Measurements from ENCODE around the gene NF2. TPM values are rescaled to one million over a fixed set of nuclear protein-coding genes. Genes with fewer than 3 reads are reported as not detected.
"Not testable (repeated sequence)": the region's sequence is repeated elsewhere in the genome, so short reads cannot be mapped to it uniquely, and the experiment has no call there.

Gene NF2
- total and polyA plus RNA-seq, 2 experiments from 2014 or later, result 62.9 to 111 TPM

DNA sequence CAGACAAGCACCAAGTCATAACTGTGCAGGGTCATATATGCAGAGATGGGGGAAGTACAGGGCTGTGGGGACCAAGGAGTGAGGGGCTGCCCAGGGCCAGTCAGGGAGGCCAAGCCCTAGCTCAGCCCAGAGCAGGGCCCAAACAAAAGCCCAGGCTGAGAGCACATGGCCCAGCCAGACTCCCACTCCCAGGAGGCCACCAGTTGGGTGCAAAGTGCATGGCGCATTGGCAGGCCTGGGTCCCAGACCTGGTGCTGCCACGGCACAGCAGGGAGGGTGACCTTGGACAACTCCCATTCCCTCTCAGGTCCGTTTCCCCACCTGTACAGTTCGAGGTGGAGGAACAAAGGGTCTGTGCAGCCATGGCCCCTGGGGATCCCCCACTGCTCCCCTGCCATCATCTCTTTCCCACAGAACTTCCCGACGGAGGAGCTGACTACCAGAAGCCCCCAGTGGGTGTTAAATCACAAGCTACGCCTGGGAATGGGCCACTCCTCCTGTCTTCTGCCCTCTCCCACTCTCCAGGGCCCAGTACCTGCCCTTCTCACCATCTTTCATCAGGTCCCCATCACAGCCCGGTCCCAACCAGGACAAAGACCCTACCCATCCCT, 23.1 kb upstream of the NF2 start:
- no peaks in the 10 kb centered on the region for H3F3A ChIP-seq (ENCODE audit: insufficient read depth)
- H3K9ac ChIP-seq, result peak overlapping the region; percentile 73
- TF ChIP-seq EZH2phosphoT487 (IDR thresholded peaks at IDR 0.05; ENCODE audit: insufficient read depth, low read depth) (no peak), EZH2 (IDR thresholded peaks at IDR 0.05; ENCODE audit: insufficient read depth, poor library complexity, severe bottlenecking) (no peak)
- H3K36me3 ChIP-seq (ENCODE audit: low read depth), result no peaks in the 10 kb centered on the region
- no peaks in the 10 kb centered on the region for H3K9me3 ChIP-seq (ENCODE audit: low read depth)
- peak overlapping the region; percentile 89 for H2AFZ ChIP-seq
- peak overlapping the region; percentile 90 for H3K4me3 ChIP-seq
- 21 to 25% methylated on average over 8 of the region's 8 CpGs for WGBS, 2 experiments (ENCODE audit: low coverage in 1 of 2, low lambda C conversion rate in 2 of 2, missing lambda C conversion rate in 2 of 2)
- H3K27ac ChIP-seq, result no peak overlapping the region
- no peaks in the 10 kb centered on the region for H4K20me1 ChIP-seq (ENCODE audit: insufficient read depth)
- in situ Hi-C loops (cut with MboI), result no loop called here
- H3K4me1 ChIP-seq (ENCODE audit: insufficient read depth), result no peaks in the 10 kb centered on the region
- DNase-seq, result no peak
- H3K27me3 ChIP-seq (replicated peaks; ENCODE audit: insufficient read depth), result no peaks in the 10 kb centered on the region
- H3K9me2 ChIP-seq (ENCODE audit: insufficient read depth), result no peaks in the 10 kb centered on the region
- H3K79me2 ChIP-seq (ENCODE audit: insufficient read depth), result 0 out of 2 replicates have a peak, but pooled peaks cover 5% of the 10 kb centered on the region
- peak overlapping the region; percentile 74 for H3K4me2 ChIP-seq (ENCODE audit: unreplicated experiment)

DNA sequence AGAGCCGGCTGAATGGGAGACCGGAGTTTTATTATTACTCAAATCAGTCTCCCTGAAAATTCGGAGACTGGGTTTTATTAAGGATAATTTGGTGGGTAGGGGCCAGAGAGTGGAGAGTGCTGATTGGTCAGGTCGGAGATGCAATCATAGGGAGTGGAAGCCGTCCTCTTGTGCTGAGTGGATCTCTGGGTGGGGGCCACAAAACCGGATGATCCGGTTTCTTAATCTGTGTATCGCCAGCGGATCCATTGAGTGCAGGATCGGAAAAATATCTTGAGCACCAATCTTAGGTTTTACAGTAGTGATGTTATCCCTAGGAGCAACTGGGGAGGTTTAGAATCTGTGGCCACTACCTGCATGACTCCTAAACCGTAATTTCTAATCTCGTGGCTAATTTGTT, 21.6 kb upstream of the NF2 start:
- no peaks in the 10 kb centered on the region for H3K4me1 ChIP-seq (ENCODE audit: insufficient read depth)
- peaks cover 5% of the 10 kb centered on the region; the same call in 1 of the 2 replicates for H3F3A ChIP-seq (ENCODE audit: insufficient read depth)
- H3K4me2 ChIP-seq (ENCODE audit: unreplicated experiment), result no peak overlapping the region
- H3K4me3 ChIP-seq, result peak overlapping the region; percentile 90; the same call in 1 of the 2 replicates
- WGBS, 2 experiments (ENCODE audit: low coverage in 1 of 2, low lambda C conversion rate in 2 of 2, missing lambda C conversion rate in 2 of 2), result 76 to 78% methylated on average over 12 of the region's 12 CpGs
- H3K36me3 ChIP-seq (ENCODE audit: low read depth), result no peaks in the 10 kb centered on the region
- H2AFZ ChIP-seq, result peak overlapping the region; percentile 89
- H3K9ac ChIP-seq, result no peak overlapping the region
- DNase-seq, result no peak
- no peaks in the 10 kb centered on the region for H4K20me1 ChIP-seq (ENCODE audit: insufficient read depth)
- H3K27me3 ChIP-seq (replicated peaks; ENCODE audit: insufficient read depth), result no peaks in the 10 kb centered on the region
- H3K27ac ChIP-seq, result no peak overlapping the region
- TF ChIP-seq EZH2phosphoT487 (IDR thresholded peaks at IDR 0.05; ENCODE audit: insufficient read depth, low read depth) (no peak), EZH2 (IDR thresholded peaks at IDR 0.05; ENCODE audit: insufficient read depth, poor library complexity, severe bottlenecking) (no peak)
- H3K79me2 ChIP-seq (ENCODE audit: insufficient read depth), result 0 out of 2 replicates have a peak, but pooled peaks cover 5% of the 10 kb centered on the region
- in situ Hi-C loops (cut with MboI), result no loop called here
- no peaks in the 10 kb centered on the region for H3K9me2 ChIP-seq (ENCODE audit: insufficient read depth)
- H3K9me3 ChIP-seq (ENCODE audit: low read depth), result no peaks in the 10 kb centered on the region

DNA sequence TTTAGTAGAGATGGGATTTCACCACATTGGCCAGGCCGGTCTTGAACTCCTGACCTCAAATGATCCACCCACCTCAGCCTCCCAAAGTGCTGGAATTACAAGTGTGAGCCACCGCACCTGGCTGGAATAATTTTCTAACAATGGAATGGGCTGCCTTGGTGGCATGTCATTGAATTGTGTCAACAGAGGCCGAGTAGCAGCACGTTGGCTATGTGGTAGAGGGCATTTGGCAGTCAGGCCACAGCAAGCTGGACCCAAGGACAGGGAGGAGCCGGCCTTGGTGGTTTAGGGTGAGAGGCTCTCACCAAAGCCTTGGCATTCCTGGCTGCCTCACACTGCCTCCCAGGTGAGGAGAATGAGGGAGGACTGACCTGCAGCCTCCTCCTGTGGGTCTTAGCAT, 18.5 kb upstream of the NF2 start:
- 96 to 100% methylated on average over 5 of the region's 5 CpGs for WGBS, 2 experiments (ENCODE audit: low coverage in 1 of 2, low lambda C conversion rate in 2 of 2, missing lambda C conversion rate in 2 of 2)
- H3K27ac ChIP-seq, result no peak overlapping the region
- H3K9me2 ChIP-seq (ENCODE audit: insufficient read depth), result no peaks in the 10 kb centered on the region
- in situ Hi-C loops (cut with MboI), result no loop called here
- no peak overlapping the region for H2AFZ ChIP-seq
- H3F3A ChIP-seq (ENCODE audit: insufficient read depth), result peaks cover 28% of the 10 kb centered on the region
- H3K9me3 ChIP-seq (ENCODE audit: low read depth), result no peaks in the 10 kb centered on the region
- H3K36me3 ChIP-seq (ENCODE audit: low read depth), result no peaks in the 10 kb centered on the region
- H3K4me2 ChIP-seq (ENCODE audit: unreplicated experiment), result no peak overlapping the region
- H3K4me3 ChIP-seq, result no peak overlapping the region
- no peak for TF ChIP-seq EZH2 (IDR thresholded peaks at IDR 0.05; ENCODE audit: insufficient read depth, poor library complexity, severe bottlenecking)
- TF ChIP-seq EZH2phosphoT487 (IDR thresholded peaks at IDR 0.05; ENCODE audit: insufficient read depth, low read depth), result no peak
- H3K4me1 ChIP-seq (ENCODE audit: insufficient read depth), result peaks cover 9% of the 10 kb centered on the region; the same call in 1 of the 2 replicates
- no peaks in the 10 kb centered on the region for H3K27me3 ChIP-seq (replicated peaks; ENCODE audit: insufficient read depth)
- H3K79me2 ChIP-seq (ENCODE audit: insufficient read depth), result 0 out of 2 replicates have a peak, but pooled peaks cover 5% of the 10 kb centered on the region
- no peaks in the 10 kb centered on the region for H4K20me1 ChIP-seq (ENCODE audit: insufficient read depth)
- no peak for DNase-seq
- H3K9ac ChIP-seq, result no peak overlapping the region

DNA sequence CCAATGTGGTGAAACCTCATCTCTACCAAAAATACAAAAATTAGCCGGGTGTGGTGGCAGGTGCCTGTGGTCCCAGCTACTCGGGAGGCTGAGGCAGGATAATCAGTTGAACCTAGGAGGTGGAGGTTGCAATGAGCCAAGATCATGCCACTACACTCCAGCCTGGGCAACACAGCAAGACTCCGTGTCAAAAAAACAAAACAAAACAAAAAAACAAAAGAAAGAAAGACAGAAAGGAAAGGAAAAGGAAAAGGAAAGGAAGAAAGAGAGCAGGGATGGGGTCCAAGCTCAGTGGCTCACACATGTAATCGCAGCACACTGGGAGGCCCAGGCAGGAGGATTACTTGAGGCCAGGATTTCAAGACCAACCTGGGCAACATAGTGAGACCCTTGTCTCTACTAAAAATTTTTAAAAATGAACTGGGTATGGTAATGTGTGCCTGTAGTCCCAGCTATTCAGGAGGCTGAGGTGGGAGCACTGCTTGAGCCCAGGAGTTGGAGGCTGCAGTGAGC, 17.2 kb upstream of the NF2 start:
- H3K4me3 ChIP-seq; H3K36me3 ChIP-seq (ENCODE audit: low read depth); H3K79me2 ChIP-seq (ENCODE audit: insufficient read depth); H4K20me1 ChIP-seq (ENCODE audit: insufficient read depth); H3K27me3 ChIP-seq (replicated peaks; ENCODE audit: insufficient read depth); DNase-seq; in situ Hi-C loops (cut with MboI); H3K9ac ChIP-seq; H3K9me3 ChIP-seq (ENCODE audit: low read depth); H3K9me2 ChIP-seq (ENCODE audit: insufficient read depth); H3K4me2 ChIP-seq (ENCODE audit: unreplicated experiment); H2AFZ ChIP-seq; H3K4me1 ChIP-seq (ENCODE audit: insufficient read depth); H3K27ac ChIP-seq: not testable (repeated sequence)
- peaks cover 28% of the 10 kb centered on the region for H3F3A ChIP-seq (ENCODE audit: insufficient read depth)
- WGBS, 2 experiments (ENCODE audit: low coverage in 1 of 2, low lambda C conversion rate in 2 of 2, missing lambda C conversion rate in 2 of 2), result 81 to 95% methylated on average over 4 of the region's 4 CpGs
